HCT116 (cell line): Measurements from ENCODE around the gene SYNE1. TPM values are rescaled to one million over a fixed set of nuclear protein-coding genes. Genes with fewer than 3 reads are reported as not detected.
"Not testable (repeated sequence)": the region's sequence is repeated elsewhere in the genome, so short reads cannot be mapped to it uniquely, and the experiment has no call there.

Source experiments
- ATAC-seq: fragments of 200-7000 bp; cut with Tn5 transposase; 2 replicates; pipeline ENCODE4 v1.9.1; 2020; ENCODE audit warnings: mild to moderate bottlenecking, moderate library complexity
- BruUV-seq: library from RNA; stranded (reverse); fragments of 400-500 nt; replicated peaks from 2 replicates; lab custom pipeline; 2021; lab: Mats Ljungman, UMichigan
- CTCF ChIA-PET: fragments of 300-600 bp; sonication (Branson Sonifier 250); formaldehyde crosslinking; loops from one replicate; lab custom pipeline; 2021; ENCODE audit warnings: antibody characterized with exemption; lab: Charles Lee
- POLR2A ChIA-PET: fragments of 300-600, 350-600 bp; sonication (Branson Sonifier 250); formaldehyde crosslinking; loops from one replicate; lab custom pipeline; 2021; ENCODE audit warnings: antibody characterized with exemption; lab: Charles Lee
- RAD21 ChIA-PET, 2 experiments: fragments of 300-600 bp; sonication (Branson Sonifier 250); formaldehyde crosslinking; loops; one replicate each; lab custom pipeline; 2023; ENCODE audit warnings: low total read pairs in 2 of 2; ENCODE audit not compliant: uncharacterized antibody in 2 of 2, unreplicated experiment in 2 of 2, low non-redundant PET in 1 of 2; lab: Charles Lee
- DNase-seq: peaks from one replicate; pipeline ENCODE4 v3.0.0-alpha.2; 2010; ENCODE audit warnings: low read depth, low spot score
- H2AFZ ChIP-seq: fragments of 200-600 bp; shearing (Covaris generic), sonication (generic); 2 replicates; pipeline ENCODE4 v1.6.1; 2017; ENCODE audit warnings: low read depth, mixed run types, mixed read lengths, antibody characterized with exemption, low read length; ENCODE audit not compliant: poor library complexity, severe bottlenecking
- H3K27ac ChIP-seq: 2 replicates; pipeline ENCODE4 v1.5.1; 2012; ENCODE audit warnings: low read depth, low read length
- H3K27me3 ChIP-seq: fragments of 200-600 bp; sonication (generic); 2 replicates; pipeline ENCODE4 v1.6.1; 2016; ENCODE audit warnings: mixed run types, low read length, mixed read lengths; ENCODE audit not compliant: insufficient read depth
- H3K36me3 ChIP-seq, 2 experiments: fragments of 200-500 bp in 1 of 2; fragments of 200-600 bp in 1 of 2; sonication (Bioruptor generic) in 1 of 2; sonication (generic) in 1 of 2; 2 replicates each; pipeline versions ENCODE4 v1.5.1 to v1.6.1; 2014 to 2016; ENCODE audit warnings: low read length in 2 of 2, inconsistent platforms in 1 of 2, mixed read lengths in 1 of 2, mixed run types in 1 of 2; ENCODE audit not compliant: insufficient read depth in 2 of 2, control insufficient read depth in 1 of 2
- H3K4me1 ChIP-seq, 2 experiments: fragments of 200-600 bp in 1 of 2; sonication (generic) in 1 of 2; 2 replicates each; pipeline versions ENCODE4 v1.5.1 to v1.6.1; 2012 to 2017; ENCODE audit warnings: low read length in 2 of 2, inconsistent platforms in 1 of 2, mild to moderate bottlenecking in 1 of 2, mixed read lengths in 1 of 2, mixed run types in 1 of 2, moderate library complexity in 1 of 2; ENCODE audit not compliant: insufficient read depth in 2 of 2, control insufficient read depth in 1 of 2
- H3K4me2 ChIP-seq: fragments of 200-600 bp; sonication (generic); 2 replicates; pipeline ENCODE4 v1.6.1; 2017; ENCODE audit warnings: mixed run types, low read length, mixed read lengths
- H3K4me3 ChIP-seq, 2 experiments: fragments of 200-600 bp in 1 of 2; sonication (generic) in 1 of 2; replicated peaks in 1 of 2; 2 replicates each; pipeline ENCODE4 v1.5.1; 2011 to 2016; ENCODE audit warnings: low read length in 2 of 2, control low read depth in 1 of 2, low read depth in 1 of 2, mild to moderate bottlenecking in 1 of 2, mixed read lengths in 1 of 2, mixed run types in 1 of 2
- H3K79me2 ChIP-seq: fragments of 200-600 bp; sonication (generic); 2 replicates; pipeline ENCODE4 v1.6.1; 2017; ENCODE audit warnings: mild to moderate bottlenecking, mixed run types, low read length, moderate library complexity, mixed read lengths; ENCODE audit not compliant: insufficient read depth
- H3K9ac ChIP-seq: fragments of 200-600 bp; sonication (generic); 2 replicates; pipeline ENCODE4 v1.6.1; 2016; ENCODE audit warnings: low read length, mixed read lengths
- H3K9me2 ChIP-seq: fragments of 200-600 bp; sonication (generic), shearing (Covaris generic); 2 replicates; pipeline ENCODE4 v1.6.1; 2017; ENCODE audit warnings: mixed run types, mild to moderate bottlenecking, moderate library complexity; ENCODE audit not compliant: insufficient read depth
- H3K9me3 ChIP-seq, 2 experiments: fragments of 200-500 bp in 1 of 2; fragments of 200-600 bp in 1 of 2; sonication (Bioruptor generic) in 1 of 2; sonication (generic) in 1 of 2; 2 replicates each; pipeline ENCODE4 v1.6.1; 2014 to 2017; ENCODE audit warnings: low read length in 2 of 2, mixed read lengths in 2 of 2, inconsistent platforms in 1 of 2, low read depth in 1 of 2, mild to moderate bottlenecking in 1 of 2, mixed run types in 1 of 2, moderate library complexity in 1 of 2; ENCODE audit not compliant: control insufficient read depth in 1 of 2, insufficient read depth in 1 of 2
- H4K20me1 ChIP-seq: fragments of 200-600 bp; sonication (generic), shearing (Covaris generic); 2 replicates; pipeline ENCODE4 v1.6.1; 2017; ENCODE audit warnings: mixed run types, mild to moderate bottlenecking, moderate library complexity; ENCODE audit not compliant: insufficient read depth
- CTCF ChIP-seq, 3 experiments: fragments of 200-600 bp in 1 of 3; sonication (generic) in 1 of 3; IDR thresholded peaks in 2 of 3; conservative IDR thresholded peaks in 1 of 3; 2 replicates each; pipeline ENCODE4 v1.5.1; 2012 to 2017; ENCODE audit warnings: low read depth in 2 of 3, low read length in 2 of 3, antibody characterized with exemption in 1 of 3, borderline replicate concordance in 1 of 3, control low read depth in 1 of 3, mild to moderate bottlenecking in 1 of 3, mixed read lengths in 1 of 3, mixed run types in 1 of 3, moderate library complexity in 1 of 3; ENCODE audit not compliant: insufficient read depth in 1 of 3
- RAD21 ChIP-seq: IDR thresholded peaks from 2 replicates; pipeline ENCODE4 v1.6.1; 2012; ENCODE audit warnings: low read depth, mild to moderate bottlenecking
- intact Hi-C: fragments of 100-400 bp; cut with micrococcal nuclease; formaldehyde crosslinking; loops from 2 replicates; pipeline ENCODE4 v1.10.0; 2022
- total RNA-seq: library from RNA; stranded (reverse); gene quantifications from one replicate; pipeline ENCODE4 v1.2.1, GENCODE V29; 2021; ENCODE audit not compliant: unreplicated experiment

The SYNE1 gene
- total RNA-seq, 1 experiment from 2014 or later: 5.4 TPM

- DNase-seq (no peak), ATAC-seq (no peak; the same call in 1 of the 2 replicates)
- H3K4me3 ChIP-seq: no peak overlapping the region
- intact Hi-C loops: no loop called here
- ChIA-PET RAD21 (no interaction called here), POLR2A (no interaction called here), CTCF (no interaction called here)
- no peak overlapping the region for H3K4me2 ChIP-seq
- no peak overlapping the region for H3K9ac ChIP-seq
- H3K9me2 ChIP-seq: no peaks in the 10 kb centered on the region
- no peaks in the 10 kb centered on the region for H3K9me3 ChIP-seq
- H3K36me3 ChIP-seq: no peaks in the 10 kb centered on the region
- TF ChIP-seq CTCF (IDR thresholded peaks at IDR 0.05 in 2 of 3, conservative IDR thresholded peaks at IDR 0.05 in 1 of 3; ENCODE audit: borderline replicate concordance in 1 of 3, insufficient read depth in 1 of 3, low read depth in 2 of 3, low read length in 2 of 3) (peak in 1 of 3 experiments; percentile 15; a peak in 1 of 6 replicates), RAD21 (no peak)
- no peak overlapping the region for H2AFZ ChIP-seq
- no peaks in the 10 kb centered on the region for H3K4me1 ChIP-seq
- BruUV-seq: no TSS peak
- H3K27ac ChIP-seq: no peak overlapping the region
- no peaks in the 10 kb centered on the region for H4K20me1 ChIP-seq
- no peaks in the 10 kb centered on the region for H3K27me3 ChIP-seq
- H3K79me2 ChIP-seq: no peaks in the 10 kb centered on the region
Measured at GRCh38 chr6:152423216-152424103, 213.7 kb downstream of the SYNE1 start.

- H3K79me2 ChIP-seq, H3K4me2 ChIP-seq, H3K9me2 ChIP-seq, H3K4me3 ChIP-seq, CTCF ChIA-PET, H3K27me3 ChIP-seq, intact Hi-C loops, BruUV-seq, RAD21 ChIA-PET, H4K20me1 ChIP-seq, H3K27ac ChIP-seq, H3K9me3 ChIP-seq, H3K9ac ChIP-seq, DNase-seq, ATAC-seq, H3K36me3 ChIP-seq, H3K4me1 ChIP-seq, H2AFZ ChIP-seq, POLR2A ChIA-PET: not testable (repeated sequence)
Measured at GRCh38 chr6:152421496-152421895, 215.7 kb downstream of the SYNE1 start.
